GM19438 (cell line): ENCODE data around the gene RIMKLB.
"Not testable (repeated sequence)": the region's sequence is repeated elsewhere in the genome, so short reads cannot be mapped to it uniquely, and the experiment has no call there.

Experiments
- ATAC-seq: cut with Tn5 transposase; IDR thresholded peaks from one replicate; pipeline ENCODE4 v1.9.1; 2021; ENCODE audit warnings: low read depth; ENCODE audit not compliant: unreplicated experiment

The RIMKLB gene

DNA sequence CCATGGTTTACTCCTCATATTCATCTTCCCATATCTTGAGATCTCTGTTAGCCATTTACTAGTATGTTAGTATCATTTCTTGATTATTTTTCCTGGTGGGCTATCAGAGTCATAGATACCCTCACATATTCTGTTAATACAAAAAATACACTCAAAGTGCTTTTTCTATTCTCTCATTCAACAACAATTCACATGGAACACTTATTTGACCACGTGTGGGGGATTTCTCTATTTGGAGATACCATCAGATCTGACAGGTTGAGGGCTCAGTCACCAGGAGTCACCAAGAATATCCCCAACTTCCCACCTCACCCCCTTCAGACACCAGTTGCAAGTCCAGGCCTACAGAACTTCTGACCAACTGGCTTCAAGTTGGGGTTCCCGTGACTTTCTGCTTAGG lies 72.7 kb downstream of the RIMKLB start:
- no peak for ATAC-seq

DNA sequence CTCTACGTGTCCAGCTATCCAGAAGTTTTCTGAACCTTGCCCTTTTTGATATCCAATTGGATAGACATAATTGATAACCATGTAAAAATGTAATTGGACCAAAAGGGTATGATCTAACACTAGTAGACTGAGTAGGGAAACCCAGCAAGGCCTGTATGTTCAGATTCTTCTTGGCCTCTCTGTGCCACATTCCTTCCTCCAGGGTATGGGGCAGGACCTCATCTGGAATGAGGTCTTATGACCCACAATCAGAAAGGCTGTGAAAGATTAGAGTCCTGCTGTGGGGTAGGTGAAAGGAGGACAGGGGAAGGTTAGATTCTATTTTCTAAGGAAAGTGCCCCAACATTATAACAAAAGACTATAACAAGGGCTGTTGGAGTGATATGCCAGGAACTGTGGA lies 73.3 kb downstream of the RIMKLB start:
- no peak for ATAC-seq

DNA sequence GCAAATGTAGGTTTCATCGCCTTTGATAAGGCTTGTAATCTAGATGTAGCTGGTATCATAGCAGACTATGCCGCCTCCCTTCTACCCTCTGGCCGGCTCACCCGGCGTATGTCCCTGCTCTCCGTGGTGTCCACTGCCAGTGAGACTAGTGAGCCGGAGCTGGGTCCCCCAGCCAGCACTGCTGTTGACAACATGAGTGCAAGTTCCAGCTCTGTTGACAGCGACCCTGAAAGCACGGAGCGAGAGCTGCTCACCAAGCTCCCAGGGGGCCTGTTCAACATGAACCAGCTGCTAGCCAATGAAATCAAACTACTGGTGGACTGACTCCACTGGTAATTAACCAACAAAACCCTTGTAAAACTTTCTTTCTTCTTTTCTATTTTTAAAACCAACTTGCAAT lies 75.7 kb downstream of the RIMKLB start:
- no peak for ATAC-seq

DNA sequence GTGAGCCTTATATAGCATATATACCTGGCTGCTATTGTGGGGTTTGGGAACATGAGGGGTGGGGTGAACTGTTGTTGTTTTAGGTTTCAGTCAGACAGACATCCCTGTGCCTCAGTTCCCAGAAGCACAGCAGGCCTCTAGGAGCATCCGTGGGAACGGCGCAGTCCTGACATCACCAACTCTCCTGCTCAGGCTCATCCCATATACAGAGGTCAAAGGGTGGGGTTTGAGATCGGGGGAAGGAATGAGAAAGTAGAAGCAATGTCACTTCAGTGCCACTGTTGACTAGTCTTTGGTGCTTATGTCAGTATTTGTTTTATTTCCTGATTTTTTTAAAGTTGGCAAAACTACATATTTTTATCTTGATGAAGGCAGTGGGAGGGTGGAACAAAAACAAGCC lies 81.5 kb downstream of the RIMKLB start:
- no peak for ATAC-seq

DNA sequence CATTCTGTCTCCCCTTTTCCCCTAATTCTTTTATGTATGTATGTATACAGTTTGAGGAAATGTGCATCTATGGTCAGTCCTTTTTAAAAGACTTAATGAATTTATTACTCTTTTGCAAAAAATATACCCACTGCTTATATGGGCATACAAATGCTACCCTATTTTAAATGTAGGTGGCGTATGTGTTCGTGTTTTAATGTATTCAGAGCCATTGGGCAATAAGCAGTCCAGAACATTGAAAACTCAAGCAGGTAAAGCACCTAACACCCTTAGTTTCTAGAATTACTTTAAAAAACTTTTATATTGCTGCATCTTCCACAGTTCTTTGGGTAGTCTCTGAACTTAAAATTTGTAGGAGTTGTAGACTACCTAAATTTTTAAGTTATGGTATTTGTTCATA lies 82.1 kb downstream of the RIMKLB start:
- no peak for ATAC-seq

DNA sequence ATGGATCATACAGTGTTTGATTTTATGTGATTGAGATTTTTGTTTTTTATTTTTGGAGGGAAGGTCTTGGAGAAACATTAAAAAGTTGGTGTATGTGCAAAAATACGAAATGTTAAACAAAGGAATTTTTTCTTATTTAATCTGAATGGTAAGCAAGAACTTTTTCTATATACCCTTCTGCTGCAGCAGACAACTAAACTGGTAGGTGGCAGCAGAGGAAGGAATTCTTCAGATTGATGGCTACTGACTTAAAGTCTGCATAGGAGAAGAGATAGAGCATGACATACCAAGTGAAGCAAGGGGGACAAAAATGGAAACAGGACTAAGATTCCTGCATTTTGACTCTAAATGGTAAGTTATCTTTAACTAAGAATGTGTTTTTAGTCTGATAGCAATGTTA lies 82.6 kb downstream of the RIMKLB start:
- ATAC-seq, result no peak

DNA sequence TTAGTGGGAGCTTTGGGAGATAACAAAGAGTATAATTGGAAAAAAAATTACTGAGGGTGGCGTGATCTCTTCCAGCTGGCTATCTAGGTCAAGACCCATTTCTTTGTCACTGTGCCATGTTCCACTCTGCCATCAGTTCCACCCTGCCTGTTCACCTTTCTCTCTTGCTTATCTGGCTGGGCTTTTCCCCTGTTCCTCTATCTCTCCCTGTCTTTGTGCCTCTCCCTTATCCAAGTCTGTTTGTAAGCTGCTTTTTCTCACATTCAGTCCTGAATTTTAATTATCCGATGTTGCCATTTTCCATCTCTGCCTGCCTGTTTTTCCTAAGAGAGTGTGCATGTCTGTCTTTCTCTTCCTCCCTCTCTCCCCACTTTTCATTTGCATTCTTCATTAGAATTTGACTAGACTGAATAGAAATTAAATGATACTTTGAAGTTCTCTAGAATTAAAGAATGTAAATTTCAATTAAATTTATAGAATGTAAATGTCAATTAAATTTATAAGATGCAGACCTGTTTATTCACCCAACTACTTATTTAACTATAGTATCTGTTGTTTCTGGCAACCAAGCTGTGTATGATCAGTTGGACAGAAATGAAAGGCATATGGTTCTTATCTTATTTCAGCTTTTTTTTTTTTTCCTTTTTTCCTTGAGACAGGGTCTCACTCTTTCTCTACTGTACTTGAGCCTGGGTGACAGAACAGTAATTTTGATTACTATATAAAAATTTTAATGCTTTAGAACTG lies 83.8 kb downstream of the RIMKLB start:
- ATAC-seq, result no peak

DNA sequence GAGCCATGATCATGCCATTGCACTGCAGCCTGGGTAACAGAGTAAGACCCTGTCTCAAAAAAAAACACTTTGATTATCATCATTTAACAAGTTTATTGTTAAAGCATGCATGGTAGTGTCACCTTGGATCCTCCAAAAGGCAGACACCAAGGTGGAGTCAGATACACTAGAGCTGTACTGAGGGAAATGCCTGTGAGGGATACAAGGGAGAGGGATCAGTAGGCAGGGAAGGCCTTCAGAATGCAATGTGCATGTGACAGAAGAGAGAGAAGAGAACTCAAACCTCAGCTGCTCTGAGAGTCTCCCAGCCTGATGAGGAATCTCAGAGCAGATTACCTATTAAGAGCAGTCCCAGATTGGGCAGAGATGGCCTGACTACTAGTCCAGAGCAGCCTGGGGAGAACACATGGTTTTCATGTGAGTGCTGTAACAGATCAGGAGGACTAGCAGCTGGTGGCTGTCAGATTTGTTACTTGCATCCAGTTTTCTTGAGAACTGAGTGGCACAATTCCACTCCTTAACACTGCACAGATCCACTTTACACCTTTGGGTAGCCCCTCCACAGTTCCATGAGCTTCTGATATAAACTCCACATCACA lies 86.6 kb downstream of the RIMKLB start:
- no peak for ATAC-seq

DNA sequence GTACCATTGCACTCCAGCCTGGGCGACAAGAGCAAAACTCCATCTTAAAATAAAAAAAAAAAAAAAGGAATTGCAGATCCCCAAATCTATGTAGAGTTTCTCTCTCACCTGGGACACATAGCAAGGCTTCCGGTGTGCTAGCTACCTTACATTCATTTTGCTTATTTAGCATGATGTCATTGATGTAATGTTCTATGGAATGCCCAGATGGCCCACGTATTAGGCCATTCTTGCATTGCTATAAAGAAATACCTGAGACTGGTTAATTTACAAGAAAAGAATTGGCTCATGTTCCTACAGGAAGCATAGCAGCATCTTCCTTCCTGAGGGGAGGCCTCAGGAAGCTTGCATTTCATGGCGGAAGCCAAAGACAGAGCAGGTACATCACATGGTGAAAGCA lies 87.7 kb downstream of the RIMKLB start:
- no peak for ATAC-seq

DNA sequence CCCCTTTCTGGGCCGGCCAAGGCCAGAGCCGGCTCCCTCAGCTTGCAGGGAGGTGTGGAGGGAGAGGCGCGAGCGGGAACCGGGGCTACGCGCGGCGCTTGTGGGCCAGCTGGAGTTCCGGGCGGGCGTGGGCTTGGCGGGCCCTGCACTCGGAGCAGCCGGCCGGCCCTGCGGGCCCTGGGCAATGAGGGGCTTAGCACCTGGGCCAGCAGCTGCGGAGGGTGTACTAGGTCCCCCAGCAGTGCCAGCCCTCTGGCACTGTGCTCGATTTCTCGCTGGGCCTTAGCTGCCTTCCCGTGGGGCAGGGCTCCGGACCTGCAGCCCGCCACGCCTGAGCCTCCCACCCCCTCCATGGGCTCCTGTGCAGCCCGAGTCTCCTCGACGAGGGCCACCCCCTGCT lies 89.4 kb downstream of the RIMKLB start:
- not testable (repeated sequence) for ATAC-seq

DNA sequence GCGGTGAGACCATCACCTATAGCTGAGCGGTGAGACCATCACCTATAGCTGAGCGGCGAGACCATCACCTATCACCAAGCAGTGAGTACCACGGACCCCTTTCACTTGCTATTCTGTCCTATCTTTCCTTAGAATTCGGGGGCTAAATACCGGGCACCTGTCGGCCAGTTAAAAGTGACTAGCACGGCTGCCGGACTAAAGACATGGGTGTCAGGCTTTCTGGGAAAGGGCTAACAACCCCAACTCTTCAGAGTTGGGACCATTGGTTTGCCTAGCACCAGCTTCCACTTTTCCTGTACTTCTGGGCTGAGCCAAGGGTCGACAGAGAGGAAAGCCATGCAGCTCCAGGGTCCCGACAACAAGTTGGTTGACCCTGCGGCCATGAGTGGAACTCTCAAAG lies 90.9 kb downstream of the RIMKLB start:
- not testable (repeated sequence) for ATAC-seq

DNA sequence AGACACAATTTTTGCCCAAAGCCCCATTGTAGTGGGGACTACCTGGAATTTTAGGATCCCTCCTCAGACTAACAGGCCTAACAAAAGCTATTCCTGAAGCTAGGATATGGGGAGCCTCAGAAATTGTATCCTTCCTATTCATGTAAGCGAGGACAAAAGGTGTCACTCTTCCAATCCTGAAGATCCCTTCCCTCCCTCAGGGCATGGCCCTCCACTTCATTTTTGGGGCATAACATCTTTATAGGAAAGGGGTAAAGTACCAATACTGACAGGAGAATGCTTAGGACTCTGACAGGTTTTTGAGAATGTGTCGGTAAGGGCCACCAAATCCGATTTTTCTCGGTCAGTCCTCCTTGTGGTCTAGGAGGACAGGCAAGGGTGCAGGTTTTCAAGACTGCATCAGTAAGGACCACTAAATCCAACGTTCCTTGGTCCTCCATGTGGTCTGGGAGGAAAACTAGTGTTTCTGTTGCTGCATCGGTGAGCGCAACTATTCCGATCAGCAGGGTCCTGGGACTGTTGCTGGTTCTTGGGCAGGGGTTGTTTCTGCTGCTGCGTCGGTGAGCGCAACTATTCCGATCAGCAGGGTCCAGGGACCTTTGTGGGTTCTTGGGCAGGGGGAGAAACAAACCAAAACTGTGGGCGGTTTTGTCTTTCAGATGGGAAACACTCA lies 91.7 kb downstream of the RIMKLB start:
- ATAC-seq, result not testable (repeated sequence)

DNA sequence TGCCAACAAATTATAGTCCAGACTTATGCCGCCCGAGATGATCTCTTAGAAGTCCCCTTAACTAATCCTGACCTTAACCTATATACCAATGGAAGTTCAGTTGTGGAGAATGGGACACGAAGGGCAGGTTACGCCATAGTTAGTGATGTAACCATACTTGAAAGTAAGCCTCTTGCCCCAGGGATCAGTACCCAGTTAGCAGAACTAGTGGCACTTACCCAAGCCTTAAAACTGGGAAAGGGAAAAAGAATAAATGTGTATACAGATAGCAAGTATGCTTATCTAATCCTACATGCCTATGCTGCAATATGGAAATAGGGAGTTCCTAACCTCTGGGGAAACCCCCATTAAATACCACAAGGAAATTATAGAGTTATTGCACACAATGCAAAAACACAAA lies 95.4 kb downstream of the RIMKLB start:
- not testable (repeated sequence) for ATAC-seq

DNA sequence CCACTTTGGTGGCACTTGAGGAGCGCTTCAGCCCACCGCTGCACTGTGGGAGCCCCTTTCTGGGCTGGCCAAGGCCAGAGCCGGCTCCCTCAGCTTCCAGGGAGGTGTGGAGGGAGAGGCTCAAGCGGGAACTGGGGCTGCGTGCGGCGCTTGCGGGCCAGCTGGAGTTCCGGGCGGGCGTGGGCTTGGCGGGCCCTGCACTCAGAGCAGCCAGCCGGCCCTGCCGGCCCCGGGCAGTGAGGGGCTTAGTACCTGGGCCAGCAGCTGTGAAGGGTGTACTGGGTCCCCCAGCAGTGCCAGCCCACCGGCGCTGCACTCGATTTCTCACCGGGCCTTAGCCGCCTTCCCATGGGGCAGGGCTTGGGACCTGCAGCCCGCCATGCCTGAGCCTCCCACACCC lies 96.8 kb downstream of the RIMKLB start:
- not testable (repeated sequence) for ATAC-seq

DNA sequence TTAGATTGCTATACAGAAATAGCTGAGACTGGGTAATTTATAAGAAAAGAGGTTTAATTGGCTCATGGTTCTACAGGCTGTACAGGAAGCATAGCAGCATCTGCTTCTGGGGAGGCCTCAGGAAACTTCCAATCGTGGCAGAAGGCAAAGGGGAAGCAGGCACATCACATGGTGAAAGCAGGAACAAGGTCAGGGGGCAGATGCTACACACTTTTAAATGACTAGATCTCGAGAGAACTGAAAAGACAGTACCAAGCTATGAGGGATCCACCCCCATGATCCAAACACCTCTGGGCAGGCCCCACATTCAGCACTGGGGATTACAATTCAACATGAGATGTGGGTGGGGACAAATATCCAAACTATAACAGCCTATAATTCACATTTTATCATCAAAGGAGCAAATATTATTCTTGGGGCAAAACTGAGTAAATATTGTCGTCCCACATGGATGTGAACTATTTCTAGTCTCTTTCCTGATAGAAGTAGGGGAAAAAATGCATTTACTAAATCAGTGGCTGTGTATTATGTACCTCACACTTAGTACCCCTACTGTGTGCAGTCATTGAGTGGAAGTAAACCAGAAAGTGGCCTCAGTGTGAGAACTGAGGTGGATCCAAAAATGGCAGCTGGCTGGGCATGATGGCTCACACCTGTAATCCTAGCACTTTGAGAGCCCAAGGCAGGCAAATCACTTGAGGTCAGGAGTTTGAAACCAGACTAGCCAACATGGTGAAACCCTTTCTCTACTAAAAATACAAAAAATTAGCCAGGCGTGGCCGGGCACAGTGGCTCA lies 99.2 kb downstream of the RIMKLB start:
- ATAC-seq, result no peak

DNA sequence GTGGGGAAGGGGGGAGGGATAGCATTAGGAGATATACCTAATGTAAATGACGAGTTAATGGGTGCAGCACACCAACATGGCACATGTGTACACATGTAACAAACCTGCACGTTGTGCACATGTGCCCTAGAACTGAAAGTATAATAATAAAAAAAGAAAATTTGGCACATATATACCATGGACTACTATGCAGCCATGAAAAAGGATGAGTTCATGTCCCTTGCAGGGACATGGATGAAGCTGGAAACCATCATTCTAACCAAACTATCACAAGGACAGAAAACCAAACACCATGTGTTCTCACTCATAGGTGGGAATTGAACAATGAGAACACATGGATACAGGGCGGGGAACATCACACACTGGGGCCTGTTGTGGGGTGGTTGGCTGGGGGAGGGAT lies 103.4 kb downstream of the RIMKLB start:
- not testable (repeated sequence) for ATAC-seq

DNA sequence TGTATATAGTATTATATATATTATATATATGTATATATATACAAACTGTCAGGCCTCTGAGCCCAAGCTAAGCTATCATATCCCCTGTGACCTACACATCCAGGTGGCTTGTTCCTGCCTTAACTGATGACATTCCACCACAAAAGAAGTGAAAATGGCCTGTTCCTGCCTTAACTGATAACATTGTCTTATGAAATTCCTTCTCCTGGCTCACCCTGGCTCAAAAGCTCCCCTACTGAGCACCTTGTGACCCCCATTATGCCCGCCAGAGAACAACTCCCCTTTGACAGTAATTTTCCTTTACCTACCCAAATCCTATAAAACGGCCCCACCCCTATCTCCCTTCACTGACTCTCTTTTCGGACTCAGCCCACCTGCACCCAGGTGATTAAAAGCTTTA lies 107.0 kb downstream of the RIMKLB start:
- not testable (repeated sequence) for ATAC-seq

DNA sequence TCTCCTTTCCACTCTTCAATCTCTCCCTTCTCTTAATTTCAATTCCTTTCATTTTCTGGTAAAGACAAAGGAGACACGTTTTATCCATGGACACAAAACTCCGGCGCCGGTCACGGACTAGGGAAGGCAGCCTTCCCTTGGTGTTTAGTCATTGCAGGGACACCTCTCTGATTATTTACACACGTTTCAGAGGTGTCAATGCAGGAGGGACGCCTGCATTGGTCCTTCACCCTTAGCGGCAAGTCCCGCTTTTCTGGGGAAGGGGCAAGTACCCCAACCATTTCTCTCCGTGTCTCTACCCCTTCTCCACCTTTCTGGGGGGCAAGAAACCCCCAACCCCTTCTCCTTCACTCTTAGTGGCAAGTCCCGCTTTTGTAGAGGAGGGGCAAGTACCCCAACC lies 107.7 kb downstream of the RIMKLB start:
- ATAC-seq, result not testable (repeated sequence)

DNA sequence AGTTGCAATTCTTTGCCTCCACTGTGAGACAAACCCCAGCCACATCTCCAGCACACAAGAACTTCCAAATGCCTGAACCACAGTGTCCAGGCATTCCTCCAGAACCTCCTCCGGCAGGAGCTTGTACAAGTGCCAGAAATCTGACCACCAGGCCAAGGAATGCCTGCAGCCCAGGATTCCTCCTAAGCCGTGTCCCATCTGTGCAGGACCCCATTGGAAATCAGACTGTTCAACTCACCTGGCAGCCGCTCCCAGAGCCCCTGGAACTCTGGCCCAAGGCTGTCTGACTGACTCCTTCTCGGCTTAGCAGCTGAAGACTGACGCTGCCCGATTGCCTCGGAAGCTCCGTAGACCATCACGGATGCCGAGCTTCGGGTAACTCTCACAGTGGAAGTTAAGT lies 109.3 kb downstream of the RIMKLB start:
- not testable (repeated sequence) for ATAC-seq

DNA sequence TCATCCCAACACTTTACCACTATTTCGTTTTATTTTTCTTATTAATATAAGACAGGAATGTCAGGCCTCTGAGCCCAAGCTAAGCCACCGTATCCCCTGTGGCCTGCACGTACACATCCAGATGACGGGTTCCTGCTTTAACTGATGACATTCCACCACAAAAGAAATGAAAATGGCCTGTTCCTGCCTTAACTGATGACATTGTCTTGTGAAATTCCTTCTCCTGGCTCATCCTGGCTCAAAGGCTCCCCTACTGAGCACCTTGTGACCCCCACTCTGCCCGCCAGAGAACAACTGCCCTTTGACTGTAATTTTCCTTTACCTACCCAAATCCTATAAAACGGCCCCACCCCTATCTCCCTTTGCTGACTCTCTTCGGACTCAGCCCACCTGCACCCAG lies 112.3 kb downstream of the RIMKLB start:
- ATAC-seq, result not testable (repeated sequence)
